GM12892 (cell line): Measurements from ENCODE around the gene DAB1.

Source experiments
- POLR2A ChIP-seq: IDR thresholded peaks from 2 replicates; pipeline ENCODE4 v1.6.1; 2011; ENCODE audit warnings: low read depth, low read length, control low read depth
- POLR2AphosphoS5 ChIP-seq: IDR thresholded peaks from 2 replicates; pipeline ENCODE4 v1.6.1; 2011; ENCODE audit warnings: low read depth, low read length, control low read depth

DNA sequence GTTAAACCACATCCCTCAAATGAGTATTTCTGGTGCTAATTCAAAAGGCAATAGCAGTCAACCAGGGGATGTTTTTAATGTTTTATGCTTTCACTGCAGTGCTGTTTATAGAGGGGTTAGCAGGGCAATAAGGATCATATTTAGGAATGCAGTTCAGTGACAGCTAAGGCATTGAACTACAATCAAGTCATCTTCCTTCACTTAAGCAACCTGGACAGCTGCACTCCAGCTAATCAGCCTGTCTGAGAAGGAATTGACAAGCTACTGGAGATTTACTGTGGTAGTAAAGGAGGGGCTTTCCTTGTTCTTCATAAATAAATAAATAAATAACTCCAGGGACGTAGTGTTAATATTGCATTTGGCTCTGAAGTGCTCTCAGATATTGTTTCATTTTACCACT is 93.9 kb downstream of the DAB1 start:
- TF ChIP-seq POLR2A = no peak
- no peak for TF ChIP-seq POLR2AphosphoS5
